ENCODE results near the gene CBX2. TPM values are rescaled to one million over a fixed set of nuclear protein-coding genes. Genes with fewer than 3 reads are reported as not detected.

The CBX2 gene
- total RNA-seq, 6 experiments from 2014 or later = 0.75 to 2.0 (median 1.4) TPM

DNA sequence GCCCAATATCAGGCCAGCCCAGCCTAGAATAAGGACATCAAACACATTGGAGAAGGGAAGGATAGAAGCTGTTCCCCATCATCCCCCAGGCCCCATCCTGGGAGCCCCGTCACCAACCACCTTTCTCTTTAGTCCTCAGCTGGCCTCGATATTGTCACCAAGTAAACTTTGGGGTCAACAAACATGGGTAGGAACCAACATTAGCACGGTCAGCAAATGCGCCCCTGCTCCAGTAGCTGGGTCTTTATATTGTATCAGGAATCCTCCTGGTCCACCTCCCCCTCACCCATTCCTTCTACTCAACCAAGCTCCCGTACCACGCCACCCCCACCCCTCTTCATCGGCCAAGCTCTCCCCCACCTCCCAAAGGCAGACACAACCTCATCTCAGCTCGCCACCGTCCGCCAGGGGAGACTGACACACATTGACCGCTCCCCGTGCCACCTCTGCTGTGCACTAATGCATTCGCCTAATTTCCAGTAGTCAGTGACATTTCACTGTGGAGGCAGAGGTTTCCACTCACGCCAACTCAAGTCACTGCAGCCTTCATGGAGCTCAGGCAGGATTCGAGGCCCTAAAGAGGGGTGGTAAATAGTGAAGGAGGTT lies 20.7 kb upstream of the CBX2 start:
- H3K27me3 Mint-ChIP-seq (ENCODE audit: insufficient read depth) = peaks cover 19% of the 10 kb centered on the region
- H3K4me3 Mint-ChIP-seq = no peak overlapping the region
- no peak overlapping the region for H3K27ac Mint-ChIP-seq
- H3K36me3 Mint-ChIP-seq (ENCODE audit: low read depth) = no peaks in the 10 kb centered on the region
- DNase-seq = no peak
- TF ChIP-seq, protein P1, sequence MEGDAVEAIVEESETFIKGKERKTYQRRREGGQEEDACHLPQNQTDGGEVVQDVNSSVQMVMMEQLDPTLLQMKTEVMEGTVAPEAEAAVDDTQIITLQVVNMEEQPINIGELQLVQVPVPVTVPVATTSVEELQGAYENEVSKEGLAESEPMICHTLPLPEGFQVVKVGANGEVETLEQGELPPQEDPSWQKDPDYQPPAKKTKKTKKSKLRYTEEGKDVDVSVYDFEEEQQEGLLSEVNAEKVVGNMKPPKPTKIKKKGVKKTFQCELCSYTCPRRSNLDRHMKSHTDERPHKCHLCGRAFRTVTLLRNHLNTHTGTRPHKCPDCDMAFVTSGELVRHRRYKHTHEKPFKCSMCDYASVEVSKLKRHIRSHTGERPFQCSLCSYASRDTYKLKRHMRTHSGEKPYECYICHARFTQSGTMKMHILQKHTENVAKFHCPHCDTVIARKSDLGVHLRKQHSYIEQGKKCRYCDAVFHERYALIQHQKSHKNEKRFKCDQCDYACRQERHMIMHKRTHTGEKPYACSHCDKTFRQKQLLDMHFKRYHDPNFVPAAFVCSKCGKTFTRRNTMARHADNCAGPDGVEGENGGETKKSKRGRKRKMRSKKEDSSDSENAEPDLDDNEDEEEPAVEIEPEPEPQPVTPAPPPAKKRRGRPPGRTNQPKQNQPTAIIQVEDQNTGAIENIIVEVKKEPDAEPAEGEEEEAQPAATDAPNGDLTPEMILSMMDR (IDR thresholded peaks at IDR 0.05) = no peak
- H3K4me1 Mint-ChIP-seq (ENCODE audit: low read depth) = no peaks in the 10 kb centered on the region
- no peaks in the 10 kb centered on the region for H3K9me3 Mint-ChIP-seq

DNA sequence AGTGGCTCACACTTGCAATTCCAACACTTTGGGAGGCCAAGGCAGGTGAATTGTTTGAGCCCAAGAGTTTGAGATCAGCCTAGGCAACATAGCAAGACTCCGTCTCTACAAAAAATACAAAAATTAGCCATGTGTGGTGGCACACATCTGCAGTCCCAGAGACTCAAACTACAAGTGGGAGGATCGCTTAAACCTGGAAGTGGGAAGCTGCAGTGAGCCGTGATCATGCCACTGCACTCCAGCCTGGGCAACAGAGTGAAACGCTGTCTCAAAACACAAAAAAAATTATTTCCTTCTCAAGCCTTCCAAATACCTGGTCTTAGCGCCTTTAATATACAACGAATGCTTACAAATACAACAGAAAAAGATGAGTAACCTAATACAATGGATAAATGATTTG lies 19.7 kb upstream of the CBX2 start:
- H3K27ac Mint-ChIP-seq = no peak overlapping the region
- no peak overlapping the region for H3K4me3 Mint-ChIP-seq
- H3K36me3 Mint-ChIP-seq (ENCODE audit: low read depth) = no peaks in the 10 kb centered on the region
- TF ChIP-seq, protein P1 (IDR thresholded peaks at IDR 0.05) = no peak
- peaks cover 20% of the 10 kb centered on the region for H3K27me3 Mint-ChIP-seq (ENCODE audit: insufficient read depth)
- DNase-seq = no peak
- H3K9me3 Mint-ChIP-seq = no peaks in the 10 kb centered on the region
- no peaks in the 10 kb centered on the region for H3K4me1 Mint-ChIP-seq (ENCODE audit: low read depth)

DNA sequence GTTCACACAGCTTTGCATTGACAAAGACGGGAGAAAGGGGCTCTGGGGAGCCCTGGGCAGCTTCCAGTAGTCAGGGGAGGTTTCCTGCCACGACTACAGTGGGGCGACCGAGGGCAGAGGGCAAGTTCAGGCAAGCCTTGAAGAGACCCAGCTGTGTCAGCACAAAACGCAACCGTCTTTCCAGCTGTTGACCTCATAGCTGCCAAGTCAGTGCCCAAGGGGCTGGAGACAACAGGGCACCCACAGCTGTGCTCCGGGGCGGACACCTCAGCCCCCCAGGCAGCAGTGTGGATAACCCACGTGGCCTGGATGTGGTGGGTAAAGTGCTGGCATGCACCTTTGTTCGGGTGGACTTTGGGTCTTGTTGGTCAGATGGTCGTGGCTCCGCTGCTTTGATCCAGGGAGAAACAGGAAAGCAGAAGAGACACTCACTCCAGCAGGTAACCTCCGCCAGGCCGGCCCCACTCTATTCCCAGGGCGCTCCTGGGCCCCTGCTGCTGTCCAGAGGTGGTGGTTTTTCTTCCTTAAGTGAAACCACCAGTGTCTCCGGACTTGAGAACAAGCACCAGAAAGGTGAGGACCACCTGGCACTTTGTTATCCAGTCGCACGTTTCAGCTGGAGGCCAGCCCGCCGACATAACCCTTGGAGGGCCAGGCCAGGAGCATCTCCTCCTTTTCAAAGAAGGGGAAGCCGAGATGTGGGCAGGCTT lies 17.6 kb upstream of the CBX2 start:
- no peak for DNase-seq
- Mint-ChIP-seq H3K36me3 (ENCODE audit: low read depth) (no peaks in the 10 kb centered on the region), H3K9me3 (no peaks in the 10 kb centered on the region), H3K4me3 (no peak overlapping the region), H3K4me1 (ENCODE audit: low read depth) (no peaks in the 10 kb centered on the region), H3K27ac (no peak overlapping the region), H3K27me3 (ENCODE audit: insufficient read depth) (peaks cover 25% of the 10 kb centered on the region)
- TF ChIP-seq, protein P1 (IDR thresholded peaks at IDR 0.05) = no peak

DNA sequence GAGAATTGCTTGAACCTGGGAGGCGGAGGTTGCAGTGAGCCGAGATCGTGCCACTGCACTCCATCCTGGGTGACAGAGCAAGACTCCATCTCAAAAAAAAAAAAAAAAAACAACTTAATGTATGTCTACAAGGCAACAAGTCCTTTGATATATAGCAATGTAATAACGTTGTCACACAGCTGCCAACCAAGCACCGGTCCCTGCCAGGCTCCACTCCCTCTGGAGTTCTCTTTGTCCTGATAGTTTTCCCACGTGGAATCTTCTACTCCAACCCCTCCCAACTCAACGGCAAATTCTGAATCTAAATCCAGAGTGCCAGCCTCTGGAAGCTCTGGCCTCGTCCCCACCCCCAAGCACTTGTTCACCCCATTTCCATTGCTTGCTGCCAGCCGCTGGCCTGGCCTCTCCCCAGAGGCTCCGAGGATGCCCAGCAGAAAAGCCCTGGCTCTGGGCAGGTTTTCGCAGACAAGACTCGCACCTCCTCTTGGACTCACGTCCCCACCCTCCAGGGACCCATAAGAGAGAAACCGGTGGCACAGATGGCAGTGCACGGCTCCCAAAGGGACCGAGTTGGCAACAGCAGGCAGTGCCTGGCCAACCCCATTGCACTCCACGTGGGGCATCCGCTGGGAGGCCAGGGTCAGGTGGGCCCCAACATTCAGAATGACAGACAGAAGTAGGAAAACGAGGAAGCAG lies 15.9 kb upstream of the CBX2 start:
- no peaks in the 10 kb centered on the region for H3K9me3 Mint-ChIP-seq
- DNase-seq = no peak
- no peak overlapping the region for H3K4me3 Mint-ChIP-seq
- TF ChIP-seq, protein P1 (IDR thresholded peaks at IDR 0.05) = no peak
- no peak overlapping the region for H3K27ac Mint-ChIP-seq
- H3K27me3 Mint-ChIP-seq (ENCODE audit: insufficient read depth) = peaks cover 20% of the 10 kb centered on the region
- H3K4me1 Mint-ChIP-seq (ENCODE audit: low read depth) = no peaks in the 10 kb centered on the region
- H3K36me3 Mint-ChIP-seq (ENCODE audit: low read depth) = no peaks in the 10 kb centered on the region

DNA sequence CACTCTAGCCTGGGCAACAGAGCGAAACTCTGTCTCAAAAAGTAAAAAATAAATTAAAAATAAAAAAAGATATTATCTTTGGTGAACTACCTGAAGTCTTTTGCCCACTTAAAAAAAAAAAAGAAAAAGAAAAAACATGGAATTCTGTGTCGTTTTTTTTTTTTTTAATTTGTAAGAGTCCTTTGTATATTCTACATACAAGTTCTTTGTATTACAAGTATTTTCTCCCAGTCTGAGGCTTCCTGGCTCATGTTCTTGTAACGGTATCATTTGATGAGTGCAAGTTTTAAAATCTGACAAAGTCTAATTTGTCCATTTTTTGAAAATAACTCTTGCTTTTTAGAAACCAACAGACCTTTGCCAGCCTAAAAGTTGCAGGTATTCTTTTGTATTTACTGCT lies 12.2 kb upstream of the CBX2 start:
- DNase-seq = no peak
- H3K4me3 Mint-ChIP-seq = no peak overlapping the region

More for the DNA sequence above, 12.2 kb upstream of the CBX2 start:
- no peaks in the 10 kb centered on the region for H3K9me3 Mint-ChIP-seq
- peaks cover 27% of the 10 kb centered on the region for H3K27me3 Mint-ChIP-seq (ENCODE audit: insufficient read depth)
- TF ChIP-seq, protein P1 (IDR thresholded peaks at IDR 0.05) = no peak
- H3K4me1 Mint-ChIP-seq (ENCODE audit: low read depth) = peaks cover 6% of the 10 kb centered on the region; the same call in 1 of the 2 replicates
- H3K36me3 Mint-ChIP-seq (ENCODE audit: low read depth) = 0 out of 2 replicates have a peak, but pooled peaks cover 4% of the 10 kb centered on the region
- H3K27ac Mint-ChIP-seq = no peak overlapping the region

Measured in HFFc6 (cell line).